Measurements from ENCODE around the gene TRIM7.

- TF ChIP-seq CTCF (conservative IDR thresholded peaks at IDR 0.05 in 1 of 2, IDR thresholded peaks at IDR 0.05 in 1 of 2; ENCODE audit: low read depth in 1 of 2, low read length in 2 of 2) (no peak), EZH2 (IDR thresholded peaks at IDR 0.05; ENCODE audit: low read length, missing control alignments) (no peak)
These were observed 46.1 kb downstream of the TRIM7 start for GRCh38 chr5:181158869-181159268.

Data from fibroblast of lung (primary cell).